ENCODE results near the gene ZSCAN12. TPM values are rescaled to one million over a fixed set of nuclear protein-coding genes. Genes with fewer than 3 reads are reported as not detected.
A peak's percentile ranks its signal among the peaks of the same experiment; 100 is the strongest.

ZSCAN12 gene
- total and polyA plus RNA-seq, 2 of the 13 experiments (the other 11 are each of a cell fraction or from before 2014, with no cell fraction given), result 2.8 to 8.9 TPM

GRCh38 chr6:28335040-28335563, 64.4 kb downstream of the ZSCAN12 start (continued):
- 0 out of 2 replicates have a peak, but pooled peaks have one; percentile 57 for TF ChIP-seq MTF2 (CRISPR knock-in tag; IDR thresholded peaks at IDR 0.05; ENCODE audit: borderline replicate concordance)
- TF ChIP-seq ZNF441 (CRISPR knock-in tag; IDR thresholded peaks at IDR 0.05; ENCODE audit: borderline replicate concordance), result 0 out of 2 replicates have a peak, but pooled peaks have one; percentile 54
- no peak for TF ChIP-seq ZNF776 (CRISPR knock-in tag; IDR thresholded peaks at IDR 0.05)
- TF ChIP-seq E2F1 (CRISPR knock-in tag; IDR thresholded peaks at IDR 0.05), result no peak; the same call in 1 of the 2 replicates
- peak; percentile 19; the same call in 1 of the 2 replicates for TF ChIP-seq SIN3A (IDR thresholded peaks at IDR 0.05; ENCODE audit: borderline replicate concordance, low read depth, low read length)
- TF ChIP-seq ARID3A (IDR thresholded peaks at IDR 0.05; ENCODE audit: low read depth, low read length), result peak; percentile 27; the same call in 1 of the 2 replicates
- no peak for TF ChIP-seq TCF12 (IDR thresholded peaks at IDR 0.05)
- TF ChIP-seq TCF12 (CRISPR knock-in tag; IDR thresholded peaks at IDR 0.05), result no peak
- TF ChIP-seq ZBTB43 (CRISPR knock-in tag; conservative IDR thresholded peaks at IDR 0.05), result 0 out of 2 replicates have a peak, but pooled peaks have one; percentile 14
- no peak for TF ChIP-seq PBX3 (CRISPR knock-in tag; IDR thresholded peaks at IDR 0.05; ENCODE audit: borderline replicate concordance)

Data from HepG2 (cell line).